Fibroblast of mammary gland (primary cell): ENCODE measurements around the gene NUDT14.

Experiments
- DNase-seq: peaks from one replicate; pipeline ENCODE4 v3.0.0-alpha.2; 2010; ENCODE audit warnings: low read depth
- H3K4me3 ChIP-seq: 2 replicates; pipeline ENCODE4 v1.5.1; 2011; ENCODE audit warnings: low read depth, mild to moderate bottlenecking, low read length, moderate library complexity; ENCODE audit not compliant: control insufficient read depth
- TF ChIP-seq, protein P1 (sequence below): conservative IDR thresholded peaks from 2 replicates; pipeline ENCODE4 v1.5.1; 2011; ENCODE audit warnings: low read depth, low read length, inconsistent platforms; ENCODE audit not compliant: control insufficient read depth, insufficient read depth

Gene NUDT14

DNA sequence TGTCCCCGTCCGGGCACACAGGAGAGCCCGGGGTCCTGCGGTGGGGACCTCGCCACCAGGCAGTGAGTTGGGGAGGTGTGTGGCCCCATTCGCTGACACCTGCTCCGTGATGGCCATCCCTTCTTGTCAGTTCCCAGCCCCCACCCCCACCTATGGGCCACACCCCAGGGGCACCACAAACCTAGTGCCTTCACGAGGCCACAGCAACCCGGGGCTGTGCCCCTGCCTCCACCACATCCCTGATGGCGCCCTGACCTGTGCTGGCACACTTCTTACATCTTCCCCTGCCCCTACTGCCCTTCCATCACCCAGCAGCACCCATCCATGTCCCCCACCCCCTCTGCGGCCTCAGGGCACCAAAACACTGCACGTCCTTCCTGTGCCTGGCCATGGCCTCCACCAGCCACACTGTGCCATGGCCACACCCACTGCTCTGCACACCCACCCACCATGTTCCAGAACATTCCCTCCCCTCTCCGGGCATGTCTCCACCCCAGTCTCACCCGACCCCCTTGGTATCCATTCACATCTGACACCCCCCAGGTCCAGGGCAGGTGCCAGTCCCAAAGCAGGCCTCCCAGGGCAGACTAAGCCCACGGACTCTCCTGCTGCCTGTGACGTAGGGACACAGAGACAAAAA is 37.0 kb downstream of the NUDT14 start:
- H3K4me3 ChIP-seq: no peak overlapping the region
- TF ChIP-seq, protein P1, sequence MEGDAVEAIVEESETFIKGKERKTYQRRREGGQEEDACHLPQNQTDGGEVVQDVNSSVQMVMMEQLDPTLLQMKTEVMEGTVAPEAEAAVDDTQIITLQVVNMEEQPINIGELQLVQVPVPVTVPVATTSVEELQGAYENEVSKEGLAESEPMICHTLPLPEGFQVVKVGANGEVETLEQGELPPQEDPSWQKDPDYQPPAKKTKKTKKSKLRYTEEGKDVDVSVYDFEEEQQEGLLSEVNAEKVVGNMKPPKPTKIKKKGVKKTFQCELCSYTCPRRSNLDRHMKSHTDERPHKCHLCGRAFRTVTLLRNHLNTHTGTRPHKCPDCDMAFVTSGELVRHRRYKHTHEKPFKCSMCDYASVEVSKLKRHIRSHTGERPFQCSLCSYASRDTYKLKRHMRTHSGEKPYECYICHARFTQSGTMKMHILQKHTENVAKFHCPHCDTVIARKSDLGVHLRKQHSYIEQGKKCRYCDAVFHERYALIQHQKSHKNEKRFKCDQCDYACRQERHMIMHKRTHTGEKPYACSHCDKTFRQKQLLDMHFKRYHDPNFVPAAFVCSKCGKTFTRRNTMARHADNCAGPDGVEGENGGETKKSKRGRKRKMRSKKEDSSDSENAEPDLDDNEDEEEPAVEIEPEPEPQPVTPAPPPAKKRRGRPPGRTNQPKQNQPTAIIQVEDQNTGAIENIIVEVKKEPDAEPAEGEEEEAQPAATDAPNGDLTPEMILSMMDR: no peak
- no peak for DNase-seq

DNA sequence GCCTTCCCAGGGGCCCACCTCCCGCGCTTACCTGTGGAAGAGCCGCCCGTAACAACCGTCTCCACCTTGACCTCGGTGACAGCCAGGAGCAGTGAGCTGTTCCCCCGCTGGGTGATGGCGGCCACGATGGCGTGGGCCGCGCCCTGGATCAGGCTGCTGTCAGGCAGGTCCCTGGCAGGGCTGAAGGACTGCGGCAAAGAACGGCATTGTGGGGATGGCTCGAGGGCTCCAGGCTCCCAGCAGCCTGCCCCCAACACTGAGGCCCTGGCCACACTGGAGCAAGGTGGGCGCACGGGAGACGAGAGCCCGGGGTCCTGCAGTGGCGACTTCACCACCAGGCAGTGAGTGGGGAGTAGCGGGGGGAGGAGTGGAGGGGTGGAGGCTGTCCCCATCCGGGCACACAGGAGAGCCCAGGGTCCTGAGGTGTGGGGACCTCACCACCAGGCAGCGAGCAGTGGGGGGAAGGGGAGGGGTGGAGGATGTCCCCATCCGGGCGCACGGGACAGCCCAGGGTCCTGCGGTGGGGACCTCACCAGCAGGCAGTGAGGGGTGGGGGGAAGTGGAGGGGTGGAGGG is 37.6 kb downstream of the NUDT14 start:
- no peak overlapping the region for H3K4me3 ChIP-seq
- TF ChIP-seq, protein P1: no peak
- DNase-seq: no peak

DNA sequence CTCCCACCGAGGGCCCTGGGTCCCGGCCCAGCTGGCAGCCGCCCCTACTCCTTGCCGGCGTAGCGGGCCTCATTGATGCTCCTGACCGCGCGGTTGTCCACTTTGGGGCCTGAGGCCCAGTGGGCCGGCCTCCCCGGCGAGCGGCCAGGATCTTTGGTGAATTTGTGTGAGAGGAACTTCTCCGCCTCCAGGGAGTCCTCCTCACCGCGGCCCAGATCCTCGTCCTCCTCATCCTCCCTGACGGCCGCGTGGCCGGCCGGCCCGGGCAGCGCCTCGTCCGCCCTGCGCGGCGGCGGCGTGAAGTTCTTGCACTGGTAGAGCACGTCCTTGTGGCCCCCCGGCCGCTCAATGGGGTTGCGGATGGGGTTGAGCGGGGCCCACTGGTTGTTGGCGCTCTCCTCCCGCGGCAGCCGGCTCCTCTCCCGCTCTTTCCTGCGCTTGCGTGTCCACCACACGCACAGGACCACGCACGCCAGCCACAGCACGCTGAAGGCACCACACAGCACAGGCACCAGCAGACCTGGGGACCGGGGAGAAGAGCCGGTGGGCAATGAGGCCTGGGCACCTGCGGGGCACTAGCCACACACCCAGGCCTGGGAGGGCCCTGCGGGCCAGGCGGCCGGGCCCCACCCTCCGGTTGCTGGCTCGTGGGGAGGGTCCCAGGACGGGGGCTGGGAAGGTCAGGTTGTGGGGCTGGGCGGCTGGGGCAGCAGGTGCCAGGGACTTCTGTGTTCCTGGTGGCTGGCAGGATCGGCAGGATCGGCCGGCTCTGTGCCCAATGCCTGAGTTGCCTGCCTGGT is 38.3 kb downstream of the NUDT14 start:
- TF ChIP-seq, protein P1: no peak
- no peak for DNase-seq
- H3K4me3 ChIP-seq: no peak overlapping the region

DNA sequence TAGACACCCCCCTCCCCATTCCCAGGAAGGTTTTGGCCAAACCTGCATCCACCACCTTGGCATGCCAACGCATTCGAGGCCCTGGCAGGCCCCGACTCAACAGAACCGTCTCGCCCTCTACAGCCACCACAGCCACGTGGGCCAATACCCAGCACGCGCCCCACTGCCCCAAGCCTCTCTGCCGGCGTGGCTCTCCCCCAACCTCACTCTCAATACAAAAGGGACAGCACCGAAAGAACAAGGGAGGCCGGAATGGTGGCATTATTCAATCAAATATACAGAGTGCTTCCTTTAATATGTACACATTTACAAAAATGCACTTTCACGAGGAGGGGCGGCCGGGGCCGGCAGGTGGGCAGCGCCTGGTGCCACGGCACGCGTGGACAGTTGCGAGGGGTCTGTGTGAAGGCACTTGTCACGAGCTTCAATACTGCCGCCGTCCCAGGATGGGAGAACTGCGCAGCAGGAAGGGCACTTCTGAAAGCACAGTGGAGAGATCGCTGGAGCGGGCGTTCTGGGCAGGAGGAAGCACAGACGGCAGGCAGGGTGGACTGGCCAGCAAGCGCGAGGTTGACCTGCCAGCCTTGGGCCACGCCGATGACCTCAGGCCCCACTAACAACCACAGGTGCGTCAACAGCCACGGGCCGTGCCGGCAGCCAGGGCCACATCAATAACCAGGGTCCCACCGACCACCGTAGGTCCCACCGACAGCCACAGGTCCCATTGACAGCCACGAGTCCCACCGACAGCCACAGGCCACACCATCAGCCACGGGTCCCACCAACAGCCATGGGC is 39.4 kb downstream of the NUDT14 start:
- no peak for DNase-seq
- no peak overlapping the region for H3K4me3 ChIP-seq
- TF ChIP-seq, protein P1: no peak

DNA sequence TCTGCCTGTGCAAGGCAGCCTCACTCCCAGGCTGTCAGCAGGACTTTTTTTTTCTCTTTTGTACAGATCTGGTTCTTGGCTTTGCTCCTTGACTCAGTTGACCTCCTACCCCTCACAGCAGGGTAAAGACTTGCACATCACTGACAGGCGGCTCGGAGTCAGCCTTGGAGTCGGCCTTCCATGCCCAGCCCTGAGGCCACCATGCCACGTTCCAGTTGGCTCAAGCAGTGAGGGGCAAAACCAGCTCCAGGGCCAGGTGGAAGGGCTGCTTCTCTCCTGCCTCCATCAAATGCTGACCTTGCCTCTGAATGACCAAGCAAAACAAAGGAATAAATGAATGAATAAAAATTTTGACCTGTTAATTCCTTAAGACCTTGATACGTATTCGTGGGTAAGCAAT is 40.1 kb downstream of the NUDT14 start:
- H3K4me3 ChIP-seq: no peak overlapping the region
- TF ChIP-seq, protein P1: no peak
- DNase-seq: no peak

DNA sequence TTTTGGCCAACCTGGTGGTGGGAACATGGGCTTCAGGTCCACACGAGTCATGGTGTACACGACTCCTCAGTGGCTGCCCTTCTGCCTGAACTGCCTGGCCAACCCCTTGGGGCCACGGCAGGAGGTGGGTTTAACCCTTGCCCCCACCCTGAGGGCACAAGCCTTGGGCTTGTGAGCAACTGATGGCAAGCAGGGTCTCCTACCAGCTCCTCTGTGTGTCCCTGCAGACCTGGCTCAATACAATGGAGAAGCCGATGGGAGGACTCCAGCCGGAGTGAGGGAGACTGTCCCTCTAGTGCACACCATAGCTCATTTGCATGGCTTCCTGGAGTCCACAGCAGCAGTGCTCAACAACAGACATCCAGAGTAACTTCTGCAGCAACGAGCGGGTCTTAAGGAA is 40.5 kb downstream of the NUDT14 start:
- no peak for DNase-seq
- no peak overlapping the region for H3K4me3 ChIP-seq
- TF ChIP-seq, protein P1: no peak
